Calu3 (cell line): ENCODE measurements around the gene PIGU. TPM values are rescaled to one million over a fixed set of nuclear protein-coding genes. Genes with fewer than 3 reads are reported as not detected.

ENCODE experiments used
- BruUV-seq: library from RNA; stranded (reverse); fragments of 400-500 nt; replicated peaks from 2 replicates; lab custom pipeline; 2021; lab: Mats Ljungman, UMichigan
- CTCF ChIA-PET: fragments of 300-600 bp; sonication (Branson Sonifier 250); formaldehyde crosslinking; loops from one replicate; lab custom pipeline; 2022; ENCODE audit warnings: antibody characterized with exemption; lab: Charles Lee
- DNase-seq: peaks from one replicate; pipeline ENCODE4 v3.0.0; 2022
- H3K27ac Mint-ChIP-seq: one replicate; pipeline ENCODE4 v1.8.0; 2022; ENCODE audit warnings: mixed read lengths; ENCODE audit not compliant: unreplicated experiment
- H3K27me3 Mint-ChIP-seq: one replicate; pipeline ENCODE4 v1.8.0; 2022; ENCODE audit warnings: mixed read lengths; ENCODE audit not compliant: unreplicated experiment
- H3K36me3 Mint-ChIP-seq: one replicate; pipeline ENCODE4 v1.8.0; 2022; ENCODE audit warnings: mild to moderate bottlenecking, moderate library complexity, mixed read lengths; ENCODE audit not compliant: insufficient read depth, unreplicated experiment
- H3K4me1 Mint-ChIP-seq: one replicate; pipeline ENCODE4 v1.8.0; 2022; ENCODE audit warnings: mild to moderate bottlenecking, low read depth, mixed read lengths; ENCODE audit not compliant: unreplicated experiment
- H3K4me3 Mint-ChIP-seq: one replicate; pipeline ENCODE4 v1.8.0; 2022; ENCODE audit warnings: mild to moderate bottlenecking, low read depth, moderate library complexity, mixed read lengths; ENCODE audit not compliant: unreplicated experiment
- H3K9me3 Mint-ChIP-seq: one replicate; pipeline ENCODE4 v1.8.0; 2022; ENCODE audit warnings: low read depth, mixed read lengths; ENCODE audit not compliant: unreplicated experiment
- intact Hi-C: fragments of 100-400 bp; cut with micrococcal nuclease; formaldehyde crosslinking; loops from one replicate; pipeline ENCODE4 v1.10.0; 2022; ENCODE audit not compliant: unreplicated experiment
- total RNA-seq: library from RNA; stranded (reverse); gene quantifications from 2 replicates; pipeline ENCODE4 v1.2.3, GENCODE V29; 2022
- TF ChIP-seq, protein P1 (sequence below): fragments of 200-600 bp; IDR thresholded peaks from one replicate; pipeline ENCODE4 v1.8.0; 2022; ENCODE audit warnings: antibody characterized with exemption; ENCODE audit not compliant: unreplicated experiment

PIGU gene
- total RNA-seq, 1 experiment from 2014 or later = 42.8 TPM

DNA sequence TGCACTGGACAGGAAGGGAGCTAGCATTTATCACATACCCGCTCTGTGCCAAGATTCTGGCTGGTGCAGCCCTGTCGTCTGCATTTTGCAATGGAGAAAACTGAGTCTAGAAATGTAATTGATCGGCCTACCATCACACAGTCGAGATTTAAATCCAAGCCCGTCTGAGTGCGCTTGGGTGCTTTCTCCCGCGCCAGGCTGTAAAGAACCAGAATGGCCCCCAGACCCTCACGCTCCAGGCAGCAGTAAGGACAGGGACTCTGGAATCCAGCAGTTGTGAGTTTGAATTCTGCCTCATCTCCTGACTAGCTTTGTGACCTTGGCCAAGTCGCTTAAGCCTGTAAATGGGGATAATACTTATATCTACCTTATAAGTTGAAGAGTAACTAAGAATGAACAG lies 149.9 kb downstream of the PIGU start:
- no TSS peak for BruUV-seq
- H3K36me3 Mint-ChIP-seq = peaks cover 69% of the 10 kb centered on the region
- peak overlapping the region; percentile 90 for H3K27ac Mint-ChIP-seq
- H3K27me3 Mint-ChIP-seq = no peaks in the 10 kb centered on the region
- peaks cover 77% of the 10 kb centered on the region for H3K4me1 Mint-ChIP-seq
- H3K9me3 Mint-ChIP-seq = no peaks in the 10 kb centered on the region
- intact Hi-C loops = no loop called here
- peak overlapping the region; percentile 64 for H3K4me3 Mint-ChIP-seq
- CTCF ChIA-PET = interaction anchor here (0.6 kb wide), 1 partner anchor 1914 kb away, joined by 4 read pairs; no protein-coding TSS in a partner anchor
- TF ChIP-seq, protein P1, sequence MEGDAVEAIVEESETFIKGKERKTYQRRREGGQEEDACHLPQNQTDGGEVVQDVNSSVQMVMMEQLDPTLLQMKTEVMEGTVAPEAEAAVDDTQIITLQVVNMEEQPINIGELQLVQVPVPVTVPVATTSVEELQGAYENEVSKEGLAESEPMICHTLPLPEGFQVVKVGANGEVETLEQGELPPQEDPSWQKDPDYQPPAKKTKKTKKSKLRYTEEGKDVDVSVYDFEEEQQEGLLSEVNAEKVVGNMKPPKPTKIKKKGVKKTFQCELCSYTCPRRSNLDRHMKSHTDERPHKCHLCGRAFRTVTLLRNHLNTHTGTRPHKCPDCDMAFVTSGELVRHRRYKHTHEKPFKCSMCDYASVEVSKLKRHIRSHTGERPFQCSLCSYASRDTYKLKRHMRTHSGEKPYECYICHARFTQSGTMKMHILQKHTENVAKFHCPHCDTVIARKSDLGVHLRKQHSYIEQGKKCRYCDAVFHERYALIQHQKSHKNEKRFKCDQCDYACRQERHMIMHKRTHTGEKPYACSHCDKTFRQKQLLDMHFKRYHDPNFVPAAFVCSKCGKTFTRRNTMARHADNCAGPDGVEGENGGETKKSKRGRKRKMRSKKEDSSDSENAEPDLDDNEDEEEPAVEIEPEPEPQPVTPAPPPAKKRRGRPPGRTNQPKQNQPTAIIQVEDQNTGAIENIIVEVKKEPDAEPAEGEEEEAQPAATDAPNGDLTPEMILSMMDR = no peak
- no peak for DNase-seq

DNA sequence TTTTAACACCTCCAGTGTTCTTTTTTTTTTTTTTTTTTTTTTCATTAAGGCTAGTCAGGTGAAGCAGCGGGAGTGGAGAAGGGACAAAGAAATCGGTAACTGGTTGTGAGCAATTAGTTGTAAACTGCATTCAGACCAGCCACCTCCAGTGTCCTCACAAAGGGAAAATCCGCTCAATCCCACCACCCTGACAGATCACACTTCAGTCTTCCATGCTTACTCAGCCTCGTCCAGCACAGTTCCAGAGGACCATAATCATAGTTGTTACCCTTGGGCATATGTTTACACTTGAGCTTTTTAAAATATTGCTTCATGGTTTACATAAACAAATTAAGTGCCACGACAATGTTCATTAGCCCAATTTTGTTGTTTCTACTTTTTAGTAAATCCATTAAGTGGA lies 150.4 kb downstream of the PIGU start:
- CTCF ChIA-PET = interaction anchor here (0.6 kb wide), 1 partner anchor 1913 kb away, joined by 4 read pairs; no protein-coding TSS in a partner anchor
- Mint-ChIP-seq H3K9me3 (no peaks in the 10 kb centered on the region), H3K4me1 (peaks cover 83% of the 10 kb centered on the region), H3K27ac (peak overlapping the region; percentile 90), H3K27me3 (no peaks in the 10 kb centered on the region), H3K4me3 (peak overlapping the region; percentile 64), H3K36me3 (peaks cover 69% of the 10 kb centered on the region)
- TF ChIP-seq, protein P1 = no peak
- DNase-seq = no peak
- intact Hi-C loops = no loop called here
- BruUV-seq = TSS peak; percentile 68

DNA sequence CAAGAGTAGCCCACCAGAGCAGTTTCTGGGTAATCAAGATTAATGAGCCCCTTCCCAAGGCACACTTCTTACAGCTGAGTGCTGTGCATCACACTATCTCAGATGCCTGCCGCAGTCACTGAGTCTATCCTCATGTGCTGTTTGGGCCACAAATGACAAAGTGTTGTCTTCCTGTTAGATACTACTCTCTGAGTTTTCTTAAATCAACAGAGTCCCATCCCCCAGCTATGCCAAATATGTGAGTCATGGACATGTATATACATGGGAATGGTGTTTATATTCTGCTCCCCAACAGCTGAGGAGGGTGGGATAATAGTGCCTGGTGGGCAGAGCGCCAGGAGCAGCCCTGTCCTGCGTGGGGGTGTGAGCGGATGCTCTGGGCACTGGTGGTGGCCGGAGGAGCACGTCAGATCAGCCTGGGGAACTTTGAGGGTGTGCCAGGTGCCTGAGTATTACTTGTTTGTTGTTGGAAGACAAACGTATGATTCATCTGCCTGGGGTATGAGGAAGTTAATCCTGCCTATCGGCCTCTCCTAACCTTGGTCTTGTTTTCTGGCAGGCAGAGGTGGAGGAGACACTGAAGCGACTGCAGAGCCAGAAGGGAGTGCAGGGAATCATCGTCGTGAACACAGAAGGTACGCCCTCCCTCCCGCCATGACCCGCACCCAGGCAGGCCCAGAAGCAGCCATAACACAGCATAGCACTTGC lies 151.0 kb downstream of the PIGU start:
- TF ChIP-seq, protein P1 = no peak
- Mint-ChIP-seq H3K9me3 (no peaks in the 10 kb centered on the region), H3K27ac (peak overlapping the region; percentile 90), H3K27me3 (no peaks in the 10 kb centered on the region), H3K36me3 (peaks cover 74% of the 10 kb centered on the region), H3K4me1 (peaks cover 81% of the 10 kb centered on the region), H3K4me3 (peak overlapping the region; percentile 64)
- CTCF ChIA-PET = interaction anchor here (0.5 to 1.6 kb wide), 4 partner anchors 213 to 379 kb away, joined by 3 to 8 read pairs (median 5); no protein-coding TSS in a partner anchor
- BruUV-seq = no TSS peak
- peak; percentile 98 for DNase-seq
- intact Hi-C loops = no loop called here

DNA sequence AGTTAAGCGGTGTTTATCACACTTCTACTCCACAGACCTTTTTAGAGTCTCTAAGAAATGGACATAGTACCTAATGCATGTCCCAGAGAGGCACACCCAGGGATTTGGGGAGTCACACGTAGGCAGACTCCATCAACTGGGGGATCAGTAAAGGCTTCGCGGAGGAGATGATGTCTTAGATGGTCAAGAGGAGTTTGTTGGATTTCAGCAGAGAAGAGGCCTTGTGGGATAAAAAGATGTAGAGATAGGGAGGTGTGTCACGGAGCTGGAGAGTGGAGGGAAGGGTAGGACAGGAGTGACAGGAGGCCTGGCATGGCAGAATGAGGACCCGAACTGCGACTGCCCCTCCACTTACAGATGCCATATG lies 151.6 kb downstream of the PIGU start:
- H3K9me3 Mint-ChIP-seq = no peaks in the 10 kb centered on the region
- H3K36me3 Mint-ChIP-seq = peaks cover 71% of the 10 kb centered on the region
- no TSS peak for BruUV-seq
- intact Hi-C loops = no loop called here
- TF ChIP-seq, protein P1 = no peak
- H3K27me3 Mint-ChIP-seq = no peaks in the 10 kb centered on the region
- DNase-seq = no peak
- CTCF ChIA-PET = interaction anchor here (0.6 to 1.6 kb wide), 4 partner anchors 213 to 379 kb away, joined by 3 to 8 read pairs (median 4); no protein-coding TSS in a partner anchor
- H3K4me3 Mint-ChIP-seq = peak overlapping the region; percentile 64
- H3K27ac Mint-ChIP-seq = peak overlapping the region; percentile 90
- peaks cover 76% of the 10 kb centered on the region for H3K4me1 Mint-ChIP-seq
